HCT116 (cell line): ENCODE results near the gene BHLHA9.

Experiments used
- REST ChIP-seq: IDR thresholded peaks from 2 replicates; pipeline ENCODE4 v1.6.1; 2012; ENCODE audit warnings: low read depth
- ZBTB33 ChIP-seq: IDR thresholded peaks from 2 replicates; pipeline ENCODE4 v1.6.1; 2011; ENCODE audit warnings: mild to moderate bottlenecking, low read length, moderate library complexity; ENCODE audit not compliant: insufficient replicate concordance; ENCODE audit errors: extremely low read depth
- ZNF274 ChIP-seq: fragments of 200-500 bp; sonication (Bioruptor generic); IDR thresholded peaks from 2 replicates; pipeline ENCODE4 v1.6.1; 2014; ENCODE audit warnings: mild to moderate bottlenecking, low read depth, low read length, inconsistent platforms

DNA sequence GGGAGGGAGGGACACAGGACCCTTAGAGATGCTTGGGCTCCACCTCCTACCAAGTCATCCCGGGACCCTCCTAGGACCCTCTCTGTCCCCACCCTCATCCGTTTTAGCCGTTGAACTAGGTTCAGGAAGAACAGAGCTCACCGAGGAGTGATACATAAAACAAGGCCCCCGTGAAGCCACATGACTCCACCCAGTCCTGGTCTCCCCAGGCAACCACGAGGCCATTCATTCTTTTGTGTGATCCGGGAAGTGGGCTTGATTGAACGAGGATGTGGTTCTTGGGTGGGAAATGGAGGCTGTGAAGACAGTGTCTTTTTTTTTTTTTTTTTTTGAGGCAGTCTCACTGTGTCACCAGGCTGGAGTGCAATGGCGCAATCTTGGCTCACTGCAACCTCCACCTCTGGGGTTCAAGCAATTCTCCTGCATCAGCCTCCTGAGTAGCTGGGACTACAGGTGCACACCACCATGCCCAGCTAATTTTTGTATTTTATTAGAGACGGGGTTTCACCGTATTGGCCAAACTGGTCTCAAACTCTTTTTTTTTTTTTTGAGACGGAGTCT is 24.0 kb downstream of the BHLHA9 start:
- TF ChIP-seq REST, result no peak
- TF ChIP-seq ZBTB33, result no peak
- TF ChIP-seq ZNF274, result no peak
